Measurements from ENCODE around the gene ZDHHC11.
"Not testable (repeated sequence)": the region's sequence is repeated elsewhere in the genome, so short reads cannot be mapped to it uniquely, and the experiment has no call there.

Gene ZDHHC11

DNA sequence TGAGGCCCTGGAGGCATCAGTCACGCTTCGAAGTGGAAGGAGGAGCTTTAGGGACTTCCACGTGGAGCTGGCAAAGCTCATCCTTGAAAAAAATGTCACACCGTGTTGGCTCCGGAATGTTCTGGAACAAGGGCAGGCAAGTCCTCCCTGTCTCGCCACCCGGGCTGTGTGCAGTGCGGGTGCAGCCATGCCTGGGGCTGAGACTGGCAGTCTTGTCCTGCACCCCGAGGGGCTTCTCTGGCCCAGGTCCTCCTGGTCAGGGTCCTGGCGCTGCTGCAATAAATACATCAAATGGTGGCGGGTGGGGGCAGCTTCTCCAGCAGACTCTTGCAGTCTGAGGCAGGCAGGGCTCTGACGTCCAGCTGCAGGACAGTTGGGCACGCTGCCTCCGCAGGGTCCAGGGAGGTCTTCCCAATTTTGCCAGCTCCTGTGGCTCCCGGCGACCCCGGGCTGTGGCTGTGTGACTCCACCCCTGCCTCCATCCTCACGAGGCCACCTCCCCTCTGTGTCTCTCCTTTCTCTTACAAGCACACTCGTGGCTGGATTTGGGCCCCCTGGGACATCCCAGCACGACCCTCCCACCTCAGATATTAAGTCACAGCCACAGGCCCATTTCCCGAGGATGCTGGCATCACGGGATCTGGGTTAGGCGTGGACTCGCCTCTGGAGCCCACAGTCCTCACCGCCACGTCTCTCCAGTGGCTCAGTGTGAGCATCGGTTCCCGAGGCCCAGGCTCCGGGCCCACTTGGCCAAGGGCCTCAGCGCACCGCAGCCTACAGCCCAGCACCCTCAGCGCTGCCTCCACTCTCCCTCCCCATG lies 8.2 kb downstream of the ZDHHC11 start:
- not testable (repeated sequence) for DNase-seq

DNA sequence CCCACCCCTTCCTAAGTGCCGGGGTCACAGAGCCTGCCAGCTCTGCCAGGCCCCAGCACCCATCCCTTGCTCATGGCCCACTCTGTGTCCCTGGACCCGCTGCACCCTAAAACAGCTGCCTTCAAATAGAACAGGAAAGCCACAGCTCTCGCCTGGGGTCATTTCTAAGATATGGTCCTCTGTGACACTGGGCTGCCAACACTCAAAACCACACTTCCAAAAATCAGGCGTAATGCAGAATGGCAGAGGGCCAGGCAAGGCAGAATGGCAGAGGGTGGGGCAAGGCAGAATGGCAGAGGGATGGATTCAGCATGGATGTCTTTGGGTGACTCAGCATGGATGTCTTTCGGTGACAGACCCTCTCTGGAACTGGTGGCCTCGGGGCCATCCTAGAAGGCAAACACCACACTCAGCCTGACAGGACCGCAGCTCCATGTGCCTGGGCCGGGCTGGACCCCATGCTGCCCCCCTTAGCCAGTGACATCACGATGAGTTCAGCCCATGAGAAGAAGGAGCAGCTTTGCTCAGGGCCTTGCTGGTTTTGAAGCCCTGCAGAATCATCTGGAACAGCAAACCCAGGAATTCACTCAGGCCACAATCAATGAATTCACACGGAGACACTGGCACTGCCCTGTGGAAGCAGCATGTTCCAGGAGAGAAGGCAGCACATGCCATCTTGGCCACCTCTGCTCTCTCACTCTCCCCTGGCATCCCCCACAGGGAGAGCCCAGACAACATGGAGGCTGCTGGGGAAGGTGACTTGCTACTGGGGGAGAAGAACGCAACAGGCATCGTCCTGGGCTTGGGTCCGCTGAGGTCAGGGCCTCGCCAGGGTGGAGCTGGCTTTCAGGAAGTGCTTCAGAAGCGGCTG lies 9.0 kb downstream of the ZDHHC11 start:
- not testable (repeated sequence) for DNase-seq

DNA sequence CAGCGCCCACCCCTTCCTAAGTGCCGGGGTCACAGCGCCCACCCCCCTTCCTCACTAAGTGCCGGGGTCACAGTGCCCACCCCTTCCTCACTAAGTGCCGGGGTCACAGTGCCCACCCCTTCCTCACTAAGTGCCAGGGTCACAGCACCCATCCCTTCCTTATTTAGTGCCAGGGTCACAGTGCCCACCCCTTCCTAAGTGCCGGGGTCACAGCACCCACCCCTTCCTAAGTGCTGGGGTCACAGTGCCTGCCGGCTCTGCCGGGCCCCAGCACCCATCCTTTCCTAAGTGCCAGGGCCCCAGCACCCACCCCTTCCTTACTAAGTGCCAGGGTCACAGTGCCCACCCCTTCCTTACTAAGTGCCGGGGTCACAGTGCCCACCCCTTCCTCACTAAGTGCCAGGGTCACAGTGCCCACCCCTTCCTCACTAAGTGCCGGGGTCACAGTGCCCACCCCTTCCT lies 9.8 kb downstream of the ZDHHC11 start:
- not testable (repeated sequence) for DNase-seq

DNA sequence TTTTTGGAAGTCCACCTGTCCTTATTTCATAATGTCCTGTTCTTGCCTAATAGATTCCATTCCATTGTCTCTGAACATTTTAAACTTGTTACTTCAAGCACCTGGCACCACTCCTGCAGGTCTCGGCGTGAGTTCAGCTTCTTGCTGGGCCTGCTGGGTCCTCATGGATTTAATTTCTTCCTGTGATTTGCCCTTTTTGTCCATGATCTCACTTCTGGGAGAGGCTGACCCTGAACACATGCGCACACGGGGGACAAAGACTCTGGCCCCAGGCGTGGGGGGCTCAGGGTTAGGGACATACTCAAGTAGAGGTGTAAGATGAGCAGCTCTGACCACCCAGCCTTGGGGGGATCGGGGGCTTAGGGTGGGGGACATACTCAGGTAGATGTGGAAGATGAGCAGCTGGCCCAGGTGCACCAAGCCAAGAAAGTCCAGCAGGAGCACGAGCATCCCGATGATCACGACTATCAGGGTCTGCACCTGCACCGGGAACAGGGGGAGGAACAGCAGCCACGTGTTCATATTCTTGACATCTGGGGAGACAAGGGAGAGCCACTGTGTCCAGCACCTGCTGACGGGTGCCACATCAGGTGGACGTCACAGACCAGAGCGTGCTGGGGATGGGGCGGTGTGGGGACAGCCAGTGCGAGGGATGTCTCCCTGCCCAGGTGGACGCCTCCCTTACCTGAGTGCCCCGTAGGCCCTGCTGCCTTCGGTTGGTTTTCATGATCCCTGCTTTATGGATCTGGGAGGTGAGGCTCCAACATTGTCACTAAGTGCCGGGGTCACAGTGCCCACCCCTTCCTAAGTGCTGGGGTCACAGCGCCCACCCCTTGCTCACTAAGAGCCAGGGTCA lies 10.4 kb downstream of the ZDHHC11 start:
- not testable (repeated sequence) for DNase-seq

DNA sequence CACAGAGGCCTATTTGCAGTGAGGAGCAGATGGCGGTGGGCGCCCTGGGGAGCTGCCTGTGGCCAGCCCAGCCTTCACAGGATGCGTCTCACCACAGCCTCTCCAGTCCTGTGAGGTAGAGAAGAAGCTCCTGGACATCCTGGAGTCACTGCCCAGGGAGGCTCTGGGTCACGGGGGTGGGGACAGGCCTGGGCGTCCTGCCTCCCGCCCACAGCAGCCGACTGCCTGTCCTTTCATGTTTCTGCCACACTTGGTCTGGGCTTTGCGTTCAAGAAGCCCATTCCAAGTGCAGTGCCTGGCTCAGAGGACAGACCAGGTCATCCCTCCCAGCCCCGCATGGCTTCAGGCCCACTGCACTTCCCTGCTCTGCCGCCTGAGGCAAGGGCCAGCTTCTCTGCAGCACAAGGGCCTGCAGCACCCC lies 12.3 kb downstream of the ZDHHC11 start:
- not testable (repeated sequence) for DNase-seq

DNA sequence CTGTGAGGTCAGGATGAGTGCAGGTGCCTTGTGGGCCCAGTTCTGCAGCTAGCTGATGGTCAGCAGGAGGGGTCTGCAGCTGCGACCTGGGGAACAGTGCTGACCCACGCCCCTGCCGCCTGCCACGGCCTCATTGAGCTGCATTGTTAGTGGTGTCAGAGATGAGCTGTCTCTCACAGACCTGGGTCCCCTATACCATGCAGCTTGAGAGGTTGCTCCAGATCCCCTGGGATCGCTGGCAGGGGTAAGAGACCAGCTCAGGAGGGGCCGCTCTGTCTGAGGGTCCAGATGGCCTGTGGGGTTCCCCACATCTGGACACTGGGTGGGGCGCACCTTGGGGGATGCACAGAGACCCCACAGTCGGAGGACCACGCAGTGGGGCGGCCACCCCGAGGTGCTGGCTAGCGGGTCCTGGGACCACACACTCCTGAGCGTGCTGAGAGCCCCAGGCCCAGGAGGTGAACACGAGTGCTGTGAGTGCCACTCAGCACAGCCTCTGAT lies 13.1 kb downstream of the ZDHHC11 start:
- DNase-seq, result not testable (repeated sequence)

DNA sequence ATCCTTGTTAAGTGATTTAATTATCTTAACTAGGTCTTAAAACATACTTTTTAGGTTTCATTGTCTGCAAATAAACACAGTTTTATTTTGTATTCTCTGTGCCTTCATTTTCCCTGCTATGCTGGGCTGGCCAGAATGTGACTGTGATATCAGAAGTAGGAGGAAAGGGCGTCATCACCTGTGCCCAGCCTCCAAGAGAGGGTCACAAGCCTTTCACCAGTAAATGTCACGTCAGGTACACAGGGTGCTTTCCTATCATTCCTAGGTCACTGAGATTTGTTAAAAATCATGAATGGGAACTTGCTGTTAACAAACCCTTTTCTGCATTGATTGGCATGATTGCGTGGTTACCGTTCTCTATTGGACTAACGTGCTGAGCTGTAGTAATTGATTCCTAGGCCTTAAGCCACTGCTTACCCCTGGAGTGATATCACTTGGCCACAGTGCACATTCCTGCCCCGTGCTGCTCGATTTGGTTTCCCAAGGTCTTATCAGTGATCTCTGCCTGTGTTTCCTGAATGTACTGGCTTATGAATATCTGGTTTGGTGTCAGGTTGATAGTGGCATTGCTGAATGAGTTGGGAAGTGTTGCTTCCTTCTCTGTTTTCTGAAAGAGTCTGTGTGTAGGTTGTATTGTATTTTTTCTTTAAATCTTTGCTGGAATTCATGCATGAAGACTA lies 14.7 kb downstream of the ZDHHC11 start:
- DNase-seq, result not testable (repeated sequence)

DNA sequence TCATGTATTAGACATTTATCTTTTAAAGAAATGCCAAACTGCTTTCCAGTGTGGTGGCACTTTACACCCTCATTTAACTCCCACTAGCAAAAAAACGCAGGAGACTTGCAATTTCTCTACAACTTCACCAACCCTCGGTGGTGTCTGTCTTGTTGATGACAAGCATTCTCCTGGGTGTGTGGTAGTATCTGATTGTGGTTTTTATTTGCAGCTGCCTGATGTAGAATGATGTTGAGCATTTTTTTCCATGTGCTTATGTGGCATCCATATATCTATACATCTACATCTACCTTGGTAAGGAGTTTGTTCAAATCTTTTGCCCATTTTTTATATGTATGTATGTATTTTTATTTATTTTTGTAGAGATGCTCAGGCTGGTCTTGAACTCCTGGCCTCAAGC lies 16.8 kb downstream of the ZDHHC11 start:
- not testable (repeated sequence) for DNase-seq

DNA sequence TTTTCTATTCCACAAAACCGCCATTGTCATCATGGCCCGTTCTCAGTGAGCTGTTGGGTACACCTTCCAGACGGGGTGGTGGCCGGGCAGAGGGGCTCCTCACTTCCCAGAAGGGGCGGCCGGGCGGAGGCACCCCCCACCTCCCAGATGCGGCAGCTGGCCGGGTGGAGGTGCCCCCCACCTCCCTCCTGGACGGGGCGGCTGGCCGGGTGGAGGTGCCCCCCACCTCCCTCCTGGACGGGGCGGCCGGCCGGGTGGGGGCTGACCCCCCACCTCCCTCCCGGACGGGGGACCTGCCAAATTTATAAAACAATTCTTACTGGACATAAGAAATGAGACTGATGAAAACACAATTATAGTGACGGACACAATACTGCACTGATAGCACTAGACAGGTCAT lies 22.6 kb downstream of the ZDHHC11 start:
- DNase-seq, result not testable (repeated sequence)

DNA sequence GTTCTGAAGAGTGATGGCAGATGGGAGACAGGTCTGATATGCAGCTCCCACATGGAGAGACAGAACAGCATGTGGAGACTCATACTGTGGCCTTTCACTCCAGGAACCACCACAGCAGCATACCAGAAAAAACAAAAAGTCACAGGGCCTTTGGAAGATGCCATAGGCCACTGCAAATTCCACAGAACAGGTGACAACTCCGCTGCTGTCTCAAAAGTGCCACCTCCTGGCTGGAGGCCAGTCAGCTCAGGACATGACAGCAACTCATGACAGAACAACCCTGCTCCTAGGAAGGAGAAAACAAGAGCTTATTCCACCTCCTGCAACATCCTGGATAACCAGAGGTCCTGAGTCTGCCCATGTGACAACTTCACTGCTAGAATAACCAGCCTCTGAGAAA lies 25.2 kb downstream of the ZDHHC11 start:
- not testable (repeated sequence) for DNase-seq

DNA sequence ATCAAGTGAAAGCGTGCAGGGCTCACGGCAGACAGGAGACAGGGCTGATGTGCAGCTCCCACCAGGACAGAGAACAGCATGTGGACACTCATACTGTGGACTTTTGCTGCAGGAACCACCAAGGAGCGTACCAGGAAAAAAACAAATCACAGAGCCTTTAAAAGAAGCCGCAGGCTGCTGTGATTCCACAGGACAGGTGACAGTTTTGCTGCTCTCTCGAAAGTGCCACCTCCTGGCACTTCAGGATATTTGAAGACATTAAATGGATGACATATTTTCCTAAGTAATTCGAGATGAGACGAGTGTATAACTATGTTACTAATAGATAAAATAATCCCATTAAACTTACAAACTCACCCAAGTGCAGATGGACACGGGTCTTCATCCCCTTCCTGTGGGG lies 29.3 kb downstream of the ZDHHC11 start:
- no peak for DNase-seq

DNA sequence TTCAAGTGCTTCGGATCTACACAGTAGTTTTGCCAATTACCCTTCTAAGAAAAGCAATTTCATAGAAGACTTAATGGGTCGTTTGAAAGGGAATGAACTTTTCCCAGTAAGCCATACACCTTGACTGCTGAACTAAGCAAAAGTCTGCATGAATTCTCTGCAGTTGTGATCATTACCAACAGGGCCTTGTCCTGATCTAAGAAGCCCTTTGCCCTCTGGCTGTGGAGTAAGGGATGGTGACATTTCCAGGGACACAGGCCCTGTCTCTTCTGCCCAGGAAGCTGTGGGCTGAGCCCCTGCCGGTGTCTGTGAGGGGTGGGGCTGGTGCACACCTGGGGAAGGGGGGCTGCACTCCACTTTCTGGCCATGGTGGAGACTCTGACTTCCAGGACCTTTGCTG lies 30.5 kb downstream of the ZDHHC11 start:
- DNase-seq, result no peak

DNA sequence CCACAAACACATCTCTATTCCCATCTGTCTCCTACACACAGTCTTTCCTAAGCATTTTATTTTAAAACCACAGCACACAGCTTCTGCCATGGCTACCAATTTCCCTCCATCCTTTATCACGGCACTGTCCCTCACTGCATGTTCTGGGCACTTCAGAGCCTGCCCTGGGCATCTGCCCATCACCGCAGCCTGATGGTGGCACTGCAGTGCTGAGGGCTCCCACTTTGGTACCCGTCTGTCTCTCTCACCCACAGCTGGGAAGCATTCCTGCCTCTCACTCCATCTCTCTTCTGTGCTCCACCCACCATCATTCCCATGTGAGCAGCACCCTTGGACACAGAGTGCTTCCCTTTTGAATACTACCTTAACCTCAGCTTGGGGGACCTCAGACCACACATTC lies 31.7 kb downstream of the ZDHHC11 start:
- no peak for DNase-seq

DNA sequence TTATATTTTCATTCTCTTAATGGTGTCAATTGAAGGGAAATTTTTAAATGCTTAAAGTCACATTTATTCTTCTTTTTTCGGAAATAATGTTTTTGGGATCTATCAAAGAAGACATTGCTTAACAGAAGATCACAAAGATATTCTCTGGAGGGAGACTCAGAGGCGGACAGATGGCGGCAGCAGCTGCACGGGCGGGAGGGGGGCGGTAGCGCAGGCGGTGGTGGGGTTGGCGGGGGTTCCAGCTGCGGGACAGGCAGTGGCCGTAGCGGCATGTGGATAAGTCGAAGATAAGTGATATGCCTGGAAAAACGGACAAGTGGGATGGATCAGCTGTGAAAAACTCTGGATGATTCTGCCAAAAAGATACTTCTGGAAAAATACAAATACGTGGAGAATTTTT lies 34.6 kb downstream of the ZDHHC11 start:
- DNase-seq, result no peak

DNA sequence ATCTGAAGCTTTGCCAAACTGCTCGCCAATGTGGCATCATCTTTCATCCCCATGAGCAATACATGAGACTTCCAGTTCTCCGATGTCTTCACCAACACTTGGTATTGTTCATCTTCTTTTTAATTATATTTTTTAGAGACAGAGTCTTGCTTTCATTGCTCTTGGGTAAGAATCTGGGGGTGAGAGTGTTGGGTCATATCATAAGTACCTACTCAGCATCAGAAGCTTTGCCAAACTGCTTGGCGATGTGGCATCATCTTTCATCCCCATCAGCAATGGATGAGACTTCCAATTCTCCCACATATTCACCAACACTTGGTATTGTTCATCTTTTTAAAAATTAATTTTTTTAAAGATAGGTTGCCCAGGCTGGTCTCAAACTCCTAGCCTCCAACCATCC lies 35.3 kb downstream of the ZDHHC11 start:
- no peak for DNase-seq

DNA sequence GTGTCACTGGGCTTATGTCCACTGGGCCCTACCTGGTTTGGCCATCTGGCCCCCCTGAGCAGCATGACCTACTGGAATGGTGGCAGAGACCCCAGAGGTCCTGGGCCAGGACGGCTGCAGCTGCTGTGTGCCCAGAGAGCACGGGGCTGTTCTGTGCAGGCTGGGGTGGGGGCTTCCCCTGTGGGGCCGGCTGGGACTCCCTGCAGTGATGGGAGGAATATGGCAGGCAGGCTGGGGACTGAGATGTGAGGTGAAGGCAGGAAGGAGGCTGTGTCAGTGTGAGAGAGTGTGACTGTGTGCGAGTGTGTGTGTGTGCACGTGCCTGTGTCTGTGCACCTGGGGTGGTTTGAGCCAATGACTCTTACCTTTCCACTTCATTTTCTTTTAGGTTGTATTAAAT lies 37.2 kb downstream of the ZDHHC11 start:
- DNase-seq, result not testable (repeated sequence)

DNA sequence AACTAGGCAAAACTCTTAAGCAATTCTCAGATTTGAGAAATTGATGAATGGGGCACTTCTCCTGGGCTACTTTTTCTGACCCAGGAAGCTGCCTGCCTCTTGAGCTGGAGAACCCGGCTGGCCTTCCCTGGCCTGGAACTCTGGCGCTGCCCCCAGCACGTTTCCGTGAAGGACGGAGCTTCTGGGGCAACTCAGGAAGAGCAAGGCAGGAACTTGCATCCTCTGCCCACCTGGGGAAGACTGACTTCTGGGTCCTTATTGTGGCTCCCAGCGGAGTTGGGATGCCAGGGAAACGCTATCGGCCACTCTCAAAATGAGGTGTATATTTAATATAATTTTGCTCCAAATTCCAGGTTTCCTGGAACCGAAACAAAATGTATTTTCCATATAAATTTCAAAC lies 39.4 kb downstream of the ZDHHC11 start:
- not testable (repeated sequence) for DNase-seq

DNA sequence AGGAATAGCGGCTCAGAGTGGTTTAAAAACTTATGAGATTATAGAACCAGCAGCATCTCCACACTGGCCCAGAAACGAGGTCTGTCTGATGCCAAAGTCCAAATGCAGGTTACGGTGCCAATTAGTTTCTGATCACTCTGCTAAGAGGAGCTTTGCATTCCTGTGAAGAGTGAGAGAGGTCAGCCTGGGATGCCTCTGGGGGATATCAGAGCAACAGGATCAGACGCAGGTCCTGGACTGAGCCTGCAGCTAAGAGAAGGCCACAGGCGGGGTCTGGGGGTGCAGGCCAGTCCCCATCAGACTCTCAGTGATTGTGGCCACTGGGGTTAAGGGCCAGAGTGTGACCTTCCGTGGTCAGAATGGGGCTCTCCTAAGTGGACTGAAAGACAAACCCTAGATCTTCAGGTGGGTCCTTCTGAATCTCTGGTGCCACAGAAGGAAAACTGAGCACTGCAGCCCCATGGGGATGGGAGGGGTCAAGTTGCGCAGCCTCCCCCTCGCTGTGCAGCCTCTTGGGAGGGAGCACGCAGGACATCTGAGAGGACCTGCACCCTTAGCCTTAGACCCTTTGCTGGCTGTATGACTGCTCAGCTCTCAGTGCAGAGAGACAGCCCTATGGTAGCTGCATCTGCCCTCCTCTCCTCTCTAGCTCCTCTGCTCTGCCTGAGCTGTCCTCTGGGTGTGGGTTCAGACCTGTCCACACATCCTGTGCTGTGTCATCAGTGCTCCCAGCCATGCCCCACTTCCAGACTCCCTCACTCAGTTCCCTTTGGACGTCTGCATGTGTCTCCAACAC lies 42.9 kb downstream of the ZDHHC11 start:
- not testable (repeated sequence) for DNase-seq

DNA sequence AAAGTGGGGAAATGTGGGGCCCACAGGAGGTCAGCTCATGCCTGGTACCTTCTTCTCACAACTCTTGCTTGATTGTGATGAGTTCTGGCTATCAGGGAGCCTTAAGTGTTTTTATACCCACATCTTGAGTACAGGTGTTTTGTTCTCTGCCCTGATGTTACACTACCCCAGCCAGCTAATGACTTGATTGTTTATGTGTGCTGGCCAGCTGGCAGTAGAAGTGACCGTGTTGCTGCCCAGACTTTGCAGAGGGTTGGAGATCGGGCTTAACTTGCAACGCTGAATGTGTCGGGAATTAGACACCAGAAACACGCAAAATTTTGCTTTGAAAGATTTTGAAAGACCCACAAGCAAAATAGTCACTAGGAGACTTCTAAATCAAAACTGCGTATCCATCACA lies 49.3 kb downstream of the ZDHHC11 start:
- DNase-seq, result no peak

DNA sequence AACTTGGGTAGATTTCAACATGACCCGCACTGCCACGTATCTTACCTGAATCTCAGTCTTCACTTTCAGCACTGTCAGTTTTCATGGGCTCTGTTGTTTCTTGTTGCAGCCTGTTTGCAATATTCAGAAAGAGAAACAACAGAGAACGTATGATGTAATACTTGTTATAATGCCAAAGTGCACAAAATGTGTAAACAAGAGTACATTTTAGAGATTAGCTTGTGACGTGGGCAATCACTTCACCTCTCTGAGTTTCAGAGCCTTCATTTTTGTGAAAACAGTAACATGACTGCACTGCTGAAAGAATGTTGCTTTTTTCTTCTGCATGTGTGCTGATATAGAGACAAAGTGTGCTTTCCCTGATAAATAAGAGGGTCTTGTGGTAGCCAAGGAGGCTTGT lies 49.7 kb downstream of the ZDHHC11 start:
- not testable (repeated sequence) for DNase-seq

DNA sequence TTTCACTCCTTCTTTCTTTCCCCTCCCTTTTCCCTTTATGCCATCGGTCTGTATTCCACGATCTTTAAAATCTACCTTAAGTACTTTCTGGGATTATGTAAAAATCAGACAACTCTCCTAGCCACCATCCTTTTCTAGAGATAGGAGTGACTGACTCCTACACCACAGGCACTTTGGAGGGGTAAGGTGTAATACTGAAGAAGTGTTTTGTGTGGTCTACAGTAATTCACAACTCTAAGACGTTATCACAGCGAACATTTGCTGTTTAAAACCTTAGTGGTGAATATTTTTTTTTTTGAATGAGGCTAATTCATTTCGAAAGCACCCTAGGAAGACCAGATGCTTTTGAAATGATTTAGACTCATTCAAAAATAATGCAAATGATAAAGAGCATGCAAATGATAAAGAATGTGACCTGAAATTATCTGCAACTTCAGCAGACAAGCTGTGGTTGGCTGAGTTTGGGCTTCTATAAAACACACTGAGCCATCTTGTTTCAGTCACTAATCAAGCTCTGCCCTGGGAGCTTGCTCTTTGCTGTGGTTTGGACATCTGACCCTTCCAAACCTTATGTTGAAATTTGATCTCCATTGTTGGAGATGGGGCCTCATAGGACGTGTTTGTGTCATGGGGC lies 52.2 kb downstream of the ZDHHC11 start:
- DNase-seq, result not testable (repeated sequence)

Measured in NCI-H1436 treated with DMSO at 0.1 percent for 48 hours (cell line).